ENCODE results near the gene FAM210B. TPM values are rescaled to one million over a fixed set of nuclear protein-coding genes. Genes with fewer than 3 reads are reported as not detected.
"Not testable (repeated sequence)": the region's sequence is repeated elsewhere in the genome, so short reads cannot be mapped to it uniquely, and the experiment has no call there.

The FAM210B gene
- total RNA-seq, result 5.9 and 6.3 TPM in 2 replicates

GRCh38 chr20:56358600-56359211, at the start of gene FAM210B:
Gene FAM210B, plus strand, starts transcription at chr20:56358974. Its CDS starts 32 bp downstream, at chr20:56359006.
- intact Hi-C loops (cut with micrococcal nuclease), result loop anchor here (1.0 to 2.0 kb wide), 6 partner anchors 14 to 1352 kb away; partner anchors contain the start of genes AURKA, CSTF1, PMEPA1 and RAE1

DNA sequence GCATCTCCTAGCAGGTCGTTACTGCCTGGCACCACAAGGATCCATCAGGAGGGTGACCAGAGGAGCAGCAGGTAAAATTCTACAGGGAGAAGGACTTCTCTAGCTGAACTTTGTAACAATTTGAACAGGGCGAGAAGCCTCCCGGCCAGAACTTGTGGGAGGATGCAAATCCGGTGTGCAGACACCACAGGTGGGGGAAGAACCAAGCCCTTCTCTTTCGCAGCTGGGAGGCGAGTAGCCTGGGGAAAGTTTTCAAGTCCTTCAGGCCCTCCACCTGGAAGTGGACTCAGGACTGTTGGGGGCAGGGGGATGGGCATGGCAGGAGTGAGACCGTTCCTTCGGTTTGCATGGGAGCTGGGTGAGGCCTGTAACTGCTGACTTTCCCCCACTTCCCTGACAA, 42.7 kb upstream of the FAM210B start:
- intact Hi-C loops (cut with micrococcal nuclease), result no loop called here

- intact Hi-C loops (cut with micrococcal nuclease), result no loop called here
Observed at GRCh38 chr20:56316483-56316882, 42.3 kb upstream of the FAM210B start.

- intact Hi-C loops (cut with micrococcal nuclease), result no loop called here
Observed at GRCh38 chr20:56322681-56323080, 36.1 kb upstream of the FAM210B start.

- intact Hi-C loops (cut with micrococcal nuclease), result no loop called here
Observed at GRCh38 chr20:56323206-56323605, 35.6 kb upstream of the FAM210B start.

- intact Hi-C loops (cut with micrococcal nuclease), result no loop called here
Observed at GRCh38 chr20:56323656-56324055, 35.1 kb upstream of the FAM210B start.

- intact Hi-C loops (cut with micrococcal nuclease), result no loop called here
Observed at GRCh38 chr20:56324806-56325205, 34.0 kb upstream of the FAM210B start.

- intact Hi-C loops (cut with micrococcal nuclease), result no loop called here
Observed at GRCh38 chr20:56328861-56329260, 29.9 kb upstream of the FAM210B start.

DNA sequence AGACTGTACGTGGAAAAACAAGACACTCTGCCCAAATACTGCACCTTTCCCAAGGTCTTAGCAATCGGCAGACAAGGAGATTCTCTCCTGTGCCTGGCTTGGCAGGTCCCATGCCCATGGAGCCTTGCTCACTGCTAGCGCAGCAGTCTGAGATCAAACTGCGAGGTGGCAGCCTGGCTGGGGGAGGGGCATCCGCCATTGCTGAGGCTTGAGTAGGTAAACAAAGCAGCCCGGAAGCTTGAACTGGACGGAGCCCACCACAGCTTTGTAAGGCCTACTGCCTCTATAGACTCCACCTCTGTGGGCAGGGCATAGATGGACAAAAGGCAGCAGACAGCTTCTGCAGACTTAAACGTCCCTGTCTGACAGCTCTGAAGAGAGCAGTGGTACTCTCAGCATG, 22.1 kb upstream of the FAM210B start:
- intact Hi-C loops (cut with micrococcal nuclease), result not testable (repeated sequence)

DNA sequence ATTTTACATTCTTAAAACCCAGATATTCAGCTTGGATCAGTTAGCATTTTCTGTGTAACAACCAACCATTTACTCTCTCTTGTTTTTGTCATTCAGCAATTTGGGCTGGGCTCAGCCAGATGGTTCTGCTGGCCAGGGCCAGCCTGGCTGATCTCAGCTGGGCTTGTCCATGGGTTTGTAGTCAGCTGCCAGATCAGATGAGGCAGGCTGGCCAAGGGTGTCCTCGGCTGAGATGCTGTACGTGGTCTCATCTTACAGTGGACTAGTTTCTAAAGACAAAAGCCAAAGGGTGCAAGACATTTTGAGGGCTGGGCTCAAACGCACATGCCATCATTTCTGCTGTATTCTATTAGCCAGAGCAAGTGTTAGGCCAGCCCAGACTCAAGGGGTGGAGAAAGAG, 16.0 kb upstream of the FAM210B start:
- intact Hi-C loops (cut with micrococcal nuclease), result no loop called here

DNA sequence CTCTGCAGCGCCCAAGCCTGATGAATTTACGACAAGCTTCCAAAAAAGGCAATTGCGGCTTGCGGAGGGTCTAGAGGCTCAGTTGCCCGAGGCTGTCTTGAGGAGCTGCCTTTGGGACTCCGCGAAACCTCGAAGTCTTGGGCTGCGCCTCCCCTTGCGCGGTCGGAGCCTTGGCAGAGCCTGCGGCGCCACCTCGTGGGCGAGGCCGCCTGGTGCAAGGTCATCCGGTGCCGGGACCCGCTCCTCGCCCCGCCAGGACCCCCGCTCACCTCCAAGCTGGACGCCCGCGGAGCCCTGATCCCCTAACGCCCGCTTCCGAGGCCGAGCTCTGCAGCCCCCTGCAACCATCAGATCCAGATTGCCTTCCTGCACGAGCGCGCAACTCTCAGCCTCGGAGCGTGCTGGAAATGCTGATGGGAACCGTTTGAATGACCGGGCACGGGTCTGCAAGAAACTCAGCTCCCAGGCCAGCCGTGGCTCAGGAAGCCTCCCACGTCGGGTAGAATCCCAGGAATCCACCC, 14.9 kb upstream of the FAM210B start:
- intact Hi-C loops (cut with micrococcal nuclease), result loop anchor here (1.0 to 2.0 kb wide), 2 partner anchors 96 to 1663 kb away; partner anchors contain the start of gene MC3R

- intact Hi-C loops (cut with micrococcal nuclease), result loop anchor here (2.0 kb wide), 1 partner anchor 1665 kb away; no protein-coding TSS in a partner anchor
Observed at GRCh38 chr20:56345911-56346310, 12.9 kb upstream of the FAM210B start.

DNA sequence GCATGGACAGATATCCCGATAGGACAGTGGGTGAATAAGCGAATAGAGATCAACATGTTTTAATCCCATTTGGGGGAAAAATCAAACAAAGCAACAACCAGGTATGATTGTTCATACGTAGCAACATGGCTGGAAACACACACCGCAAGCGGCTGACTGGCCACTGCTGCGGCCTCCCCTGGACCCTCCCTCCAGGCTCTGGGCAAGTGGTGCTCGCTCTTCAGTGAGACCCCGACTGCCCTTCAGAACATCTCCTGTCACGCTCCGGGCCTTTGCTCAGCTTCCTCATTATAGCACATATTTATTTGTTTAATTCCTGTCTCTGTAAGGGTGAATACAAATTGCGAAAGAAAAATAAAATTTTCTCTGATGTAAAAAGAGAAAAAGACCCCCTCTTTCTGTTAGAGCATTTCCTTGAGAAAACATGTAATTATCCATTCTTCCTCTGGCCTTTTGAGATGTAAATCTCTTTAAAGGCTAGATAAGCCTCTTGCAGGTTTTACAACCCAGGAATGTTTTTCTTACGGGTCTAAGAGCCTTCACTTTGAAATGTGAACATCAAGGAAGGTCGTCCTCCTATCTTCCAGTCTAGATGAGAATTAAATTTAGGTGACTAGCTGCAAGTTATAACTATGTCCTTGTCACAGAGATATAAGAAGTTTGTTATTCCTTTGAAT, 11.0 kb upstream of the FAM210B start:
- intact Hi-C loops (cut with micrococcal nuclease), result no loop called here

GRCh38 chr20:56348305-56348693, 10.5 kb upstream of the FAM210B start:
- intact Hi-C loops (cut with micrococcal nuclease), result no loop called here

DNA sequence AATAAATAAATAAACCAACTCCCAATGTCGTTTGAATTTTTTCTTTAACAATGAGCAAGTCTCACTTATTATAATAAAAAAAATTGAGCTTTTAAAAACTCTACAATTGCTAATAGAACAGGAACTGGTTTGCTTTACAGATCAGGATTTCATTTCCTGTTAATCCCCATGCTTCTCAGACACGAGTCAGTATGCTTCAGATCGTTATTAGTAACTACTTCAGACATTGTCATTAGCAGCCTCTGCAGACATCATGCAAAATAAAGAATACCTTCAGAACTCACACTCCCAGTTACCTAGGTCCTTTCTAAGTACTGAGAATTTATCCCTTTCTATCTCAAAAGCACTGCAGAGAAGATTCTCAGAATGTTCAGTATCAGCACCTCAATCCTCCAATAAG, 10.0 kb upstream of the FAM210B start:
- intact Hi-C loops (cut with micrococcal nuclease), result no loop called here

DNA sequence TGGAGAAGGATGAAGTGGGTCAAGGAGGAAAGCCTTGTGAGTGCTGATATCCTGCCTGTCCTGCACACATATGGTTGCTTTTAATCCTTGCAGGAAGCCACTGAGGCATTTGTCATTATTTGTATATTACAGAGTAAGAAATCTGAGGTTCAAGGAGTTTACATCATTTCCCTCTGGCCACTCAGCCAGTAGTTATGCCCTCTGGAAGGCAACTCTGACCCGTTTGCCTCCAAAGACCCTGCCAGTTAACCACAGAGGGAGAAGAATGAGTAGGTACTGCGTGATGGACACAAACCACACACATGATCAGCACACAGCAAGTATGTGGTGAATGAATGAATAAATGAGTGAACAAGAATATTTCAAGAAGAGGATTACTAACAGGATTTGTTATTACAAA, 7.9 kb upstream of the FAM210B start:
- intact Hi-C loops (cut with micrococcal nuclease), result no loop called here

DNA sequence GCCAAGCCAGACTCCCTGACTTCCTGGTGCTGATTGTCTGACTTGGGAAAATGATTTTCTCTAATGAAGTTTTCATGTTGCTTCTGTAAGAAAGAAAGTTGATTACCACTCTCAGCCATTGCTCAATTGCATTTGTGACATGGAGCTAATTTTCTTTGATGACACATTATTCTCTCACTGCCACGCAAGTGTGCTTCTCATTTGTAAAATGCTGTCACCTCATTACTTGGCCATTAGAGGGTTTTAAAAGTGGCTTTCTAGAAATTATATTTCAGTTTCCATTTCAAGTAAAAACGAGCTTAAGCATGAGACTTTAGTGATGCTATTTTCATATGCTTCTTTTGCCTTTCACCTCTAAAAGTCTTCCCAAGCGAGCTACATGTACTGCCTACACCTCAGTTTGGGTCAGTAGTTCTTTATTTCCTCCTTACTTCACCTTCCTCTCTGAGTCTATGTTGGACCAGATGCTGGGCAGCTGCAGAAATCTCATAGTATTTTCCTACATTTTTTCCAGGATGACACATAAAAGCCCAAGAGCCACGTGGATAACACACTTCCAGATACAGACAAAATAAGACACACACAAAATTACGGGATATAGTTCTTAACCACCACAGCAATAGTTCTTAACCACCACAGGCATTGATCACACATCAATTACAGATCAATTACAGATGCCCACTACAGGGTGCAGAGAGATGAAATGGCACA, 6.3 kb upstream of the FAM210B start:
- intact Hi-C loops (cut with micrococcal nuclease), result no loop called here

GRCh38 chr20:56353356-56353755, 5.4 kb upstream of the FAM210B start:
- intact Hi-C loops (cut with micrococcal nuclease), result no loop called here

- intact Hi-C loops (cut with micrococcal nuclease), result loop anchor here (1.0 to 2.0 kb wide), 5 partner anchors 15 to 1353 kb away; partner anchors contain the start of genes AURKA, CSTF1, PMEPA1 and RAE1
Observed at GRCh38 chr20:56358070-56358469, 704 bp upstream of the FAM210B start.

- intact Hi-C loops (cut with micrococcal nuclease), result loop anchor here (1.0 to 2.0 kb wide), 3 partner anchors 13 to 1351 kb away; partner anchors contain the start of gene PMEPA1
Observed at GRCh38 chr20:56359212-56360132, 698 bp downstream of the FAM210B start.
